Right atrium auricular region (tissue), 2 donors: ENCODE results near the gene SNX33. TPM values are rescaled to one million over a fixed set of nuclear protein-coding genes. Genes with fewer than 3 reads are reported as not detected.
"Not testable (repeated sequence)": the region's sequence is repeated elsewhere in the genome, so short reads cannot be mapped to it uniquely, and the experiment has no call there.

ENCODE experiments used
- DNase-seq: peaks from one replicate; pipeline ENCODE4 v3.0.0-alpha.2; 2019; ENCODE audit warnings: low spot score
- H3K27ac ChIP-seq, 2 donors: fragments of 200-600 bp; sonication (generic); 1 replicate in 1 of 2; 2 replicates in 1 of 2; pipeline ENCODE4 v1.5.1; 2016 to 2019
- H3K27me3 ChIP-seq, 2 donors: fragments of 200-600 bp; sonication (generic); one replicate each; pipeline versions ENCODE4 v1.5.1 to v1.6.0; 2017 to 2019
- H3K36me3 ChIP-seq: fragments of 200-600 bp; sonication (generic); one replicate; pipeline ENCODE4 v1.5.1; 2016
- H3K4me1 ChIP-seq, 2 donors: fragments of 200-600 bp; sonication (generic); one replicate each; pipeline versions ENCODE4 v1.5.1 to v1.6.0; 2017 to 2019
- H3K4me3 ChIP-seq, 2 donors: fragments of 200-600 bp; sonication (generic); 1 replicate in 1 of 2; 2 replicates in 1 of 2; pipeline ENCODE4 v1.5.1; 2017 to 2019; ENCODE audit warnings: mild to moderate bottlenecking in 1 of 2, moderate library complexity in 1 of 2
- H3K9me3 ChIP-seq, 2 donors: fragments of 200-600 bp; sonication (generic); one replicate each; pipeline ENCODE4 v1.5.1; 2019
- CTCF ChIP-seq, 2 donors: fragments of 200-600 bp; sonication (generic); IDR thresholded peaks; one replicate each; pipeline ENCODE4 v1.5.1; 2019; ENCODE audit warnings: antibody characterized with exemption in 2 of 2
- total RNA-seq, 2 donors: library from RNA; depleted of rRNA; stranded (reverse); fragments of >200 nt; gene quantifications; one replicate each; pipeline ENCODE4 v1.1.0, GENCODE V29; 2016

Gene SNX33
- total RNA-seq, 2 donors from 2014 or later: 10.3 to 20.5 TPM

- Histone ChIP-seq H3K4me1 (peaks cover 0 to 70% of the 10 kb centered on the region in 2 donors), H3K36me3 (peaks cover 21% of the 10 kb centered on the region), H3K9me3 (no peaks in the 10 kb centered on the region), H3K27ac (peak overlapping the region; percentile 75 to 82), H3K4me3 (no peak overlapping the region), H3K27me3 (no peaks in the 10 kb centered on the region)
- no peak for TF ChIP-seq CTCF (IDR thresholded peaks at IDR 0.05)
- no peak for DNase-seq
Measured at GRCh38 chr15:75695220-75695619, 47.5 kb downstream of the SNX33 start.

- DNase-seq: no peak
- no peaks in the 10 kb centered on the region for H3K27me3 ChIP-seq
- H3K36me3 ChIP-seq: peaks cover 16% of the 10 kb centered on the region
- TF ChIP-seq CTCF (IDR thresholded peaks at IDR 0.05): no peak
- H3K9me3 ChIP-seq: no peaks in the 10 kb centered on the region
- H3K27ac ChIP-seq: peak overlapping the region; percentile 75 to 82
- H3K4me3 ChIP-seq: no peak overlapping the region
- peaks cover 0 to 76% of the 10 kb centered on the region in 2 donors for H3K4me1 ChIP-seq
Measured at GRCh38 chr15:75695634-75696310, 48.1 kb downstream of the SNX33 start.

GRCh38 chr15:75696311-75696720 is 48.6 kb downstream of the SNX33 start:
- Histone ChIP-seq H3K36me3 (peaks cover 12% of the 10 kb centered on the region), H3K27ac (peak overlapping the region; percentile 75 to 82), H3K4me3 (no peak overlapping the region), H3K27me3 (no peaks in the 10 kb centered on the region), H3K4me1 (peaks cover 0 to 81% of the 10 kb centered on the region in 2 donors), H3K9me3 (no peaks in the 10 kb centered on the region)
- no peak for DNase-seq
- TF ChIP-seq CTCF (IDR thresholded peaks at IDR 0.05): no peak

- H3K9me3 ChIP-seq: no peaks in the 10 kb centered on the region
Measured at GRCh38 chr15:75696854-75697259, 49.1 kb downstream of the SNX33 start.

GRCh38 chr15:75697523-75697922 is 49.8 kb downstream of the SNX33 start:
- peak overlapping the region; percentile 75 to 82 for H3K27ac ChIP-seq
- H3K36me3 ChIP-seq: no peaks in the 10 kb centered on the region
- H3K4me3 ChIP-seq: no peak overlapping the region
- no peak for TF ChIP-seq CTCF (IDR thresholded peaks at IDR 0.05)
- H3K4me1 ChIP-seq: peaks cover 0 to 93% of the 10 kb centered on the region in 2 donors
- H3K27me3 ChIP-seq: no peaks in the 10 kb centered on the region
- no peaks in the 10 kb centered on the region for H3K9me3 ChIP-seq
- no peak for DNase-seq

More at GRCh38 chr15:75696854-75697259, 49.1 kb downstream of the SNX33 start:
- H3K4me1 ChIP-seq: peaks cover 0 to 87% of the 10 kb centered on the region in 2 donors
- no peak for TF ChIP-seq CTCF (IDR thresholded peaks at IDR 0.05)
- H3K4me3 ChIP-seq: no peak overlapping the region
- H3K27ac ChIP-seq: peak overlapping the region; percentile 75 to 82
- H3K36me3 ChIP-seq: peaks cover 7% of the 10 kb centered on the region
- no peaks in the 10 kb centered on the region for H3K27me3 ChIP-seq
- DNase-seq: no peak

GRCh38 chr15:75697974-75698747 is 50.4 kb downstream of the SNX33 start:
- H3K9me3 ChIP-seq, H3K36me3 ChIP-seq, H3K27me3 ChIP-seq, DNase-seq, H3K4me3 ChIP-seq: not testable (repeated sequence)
- Histone ChIP-seq H3K4me1 (peaks cover 0 to 93% of the 10 kb centered on the region in 2 donors), H3K27ac (peak overlapping the region; percentile 75 to 82)

GRCh38 chr15:75699517-75699916 is 51.8 kb downstream of the SNX33 start:
- not testable (repeated sequence) for H3K4me3 ChIP-seq, DNase-seq, H3K36me3 ChIP-seq, H3K9me3 ChIP-seq, H3K27me3 ChIP-seq
- peaks cover 0 to 85% of the 10 kb centered on the region in 2 donors for H3K4me1 ChIP-seq
- peak overlapping the region; percentile 75 to 82 for H3K27ac ChIP-seq

GRCh38 chr15:75699961-75700874 is 52.5 kb downstream of the SNX33 start:
- not testable (repeated sequence) for H3K36me3 ChIP-seq, H3K9me3 ChIP-seq, H3K27me3 ChIP-seq
- Histone ChIP-seq H3K4me3 (peak overlapping the region in 1 of 2 donors; percentile 6), H3K27ac (peak overlapping the region; percentile 75 to 83), H3K4me1 (peaks cover 0 to 85% of the 10 kb centered on the region in 2 donors)
- DNase-seq: peak; percentile 90
